K562 (cell line): ENCODE data around the gene MDC1. TPM values are rescaled to one million over a fixed set of nuclear protein-coding genes. Genes with fewer than 3 reads are reported as not detected.

Experiments used
- CREM ChIP-seq: IDR thresholded peaks from 2 replicates; pipeline ENCODE4 v1.6.1; 2014; ENCODE audit warnings: antibody characterized with exemption, low read depth
- ERF ChIP-seq: fragments of 450-650 bp; formaldehyde crosslinking; IDR thresholded peaks from 2 replicates; pipeline ENCODE4 v1.4.0; 2020; ENCODE audit warnings: mild to moderate bottlenecking, mixed read lengths
- FOXJ3 ChIP-seq: sonication (generic); formaldehyde crosslinking; IDR thresholded peaks from 2 replicates; pipeline ENCODE4 v1.4.0; 2020; ENCODE audit warnings: mild to moderate bottlenecking, missing genetic modification reagents
- FOXM1 ChIP-seq, 2 experiments: fragments of 450-650 bp in 1 of 2; sonication (generic) in 1 of 2; formaldehyde crosslinking in 1 of 2; IDR thresholded peaks; 2 replicates each; pipeline versions ENCODE4 v1.6.1 to v1.9.0; 2017 to 2022; ENCODE audit warnings: low read depth in 2 of 2, mild to moderate bottlenecking in 2 of 2, missing genetic modification reagents in 1 of 2, moderate library complexity in 1 of 2
- MAFK ChIP-seq: IDR thresholded peaks from 2 replicates; pipeline ENCODE4 v1.6.1; 2011; ENCODE audit warnings: low read length, improper control_type of control experiment
- STAT5A ChIP-seq: IDR thresholded peaks from 2 replicates; pipeline ENCODE4 v1.6.1; 2012; ENCODE audit warnings: low read length, inconsistent platforms, borderline replicate concordance
- TBP ChIP-seq: optimal IDR thresholded peaks from 2 replicates; pipeline ENCODE3; 2011; ENCODE audit warnings: low read depth, low read length, improper control_type of control experiment
- ZBED1 ChIP-seq: IDR thresholded peaks from 2 replicates; pipeline ENCODE4 v1.6.1; 2014
- ZNF274 ChIP-seq: IDR thresholded peaks from 2 replicates; pipeline ENCODE4 v1.6.1; 2011; ENCODE audit warnings: low read depth, mild to moderate bottlenecking, low read length, moderate library complexity, borderline replicate concordance
- ZNF318 ChIP-seq, 2 experiments: fragments of 450-650 bp; IDR thresholded peaks; 2 replicates each; pipeline ENCODE4 v1.6.1; 2016; ENCODE audit warnings: mild to moderate bottlenecking in 2 of 2, borderline replicate concordance in 1 of 2, low read depth in 1 of 2, moderate library complexity in 1 of 2
- polyA plus RNA-seq, 8 experiments: library from polyadenylated mRNA; depleted of rRNA in 4 of 8; stranded (reverse) in 5 of 8; unstranded in 3 of 8; fragments of >200 nt; fragmentation: Nextera tagmentation in 2 of 8; fragmentation: Illumina TruSeq in 1 of 8; extraction: Ambion mirVana in 2 of 8; extraction: Trizol in 1 of 8; gene quantifications; 2 replicates each; pipeline versions ENCODE4 v1.2.1 to v1.2.3, GENCODE V29; 2011 to 2014; ENCODE audit warnings: inconsistent platforms in 1 of 8, missing spikeins in 1 of 8
- total RNA-seq, 7 experiments: library from RNA; depleted of rRNA in 6 of 7; stranded (reverse); fragments of >200 nt in 6 of 7; fragmentation: Illumina TruSeq in 2 of 7; extraction: Trizol in 2 of 7; gene quantifications; 2 replicates each; pipeline versions ENCODE4 v1.2.1 to v1.2.3, GENCODE V29; 2011 to 2021; ENCODE audit warnings: low replicate concordance in 1 of 7
- TF ChIP-seq, protein P1 (sequence below): IDR thresholded peaks from 3 replicates; pipeline ENCODE4 v1.6.1; 2011; ENCODE audit warnings: borderline replicate concordance, mild to moderate bottlenecking, moderate library complexity; ENCODE audit not compliant: insufficient read length; ENCODE audit errors: extremely low read depth
- TF ChIP-seq, protein P2 (sequence below): sonication (generic); formaldehyde crosslinking; IDR thresholded peaks from 2 replicates; pipeline ENCODE4 v1.8.1; 2023; ENCODE audit warnings: mild to moderate bottlenecking, missing genetic modification reagents

MDC1 gene
- total and polyA plus RNA-seq, 9 of the 15 experiments (the other 6 are each of a cell fraction or from before 2014, with no cell fraction given), result 8.2 to 114 (median 20.0) TPM

DNA sequence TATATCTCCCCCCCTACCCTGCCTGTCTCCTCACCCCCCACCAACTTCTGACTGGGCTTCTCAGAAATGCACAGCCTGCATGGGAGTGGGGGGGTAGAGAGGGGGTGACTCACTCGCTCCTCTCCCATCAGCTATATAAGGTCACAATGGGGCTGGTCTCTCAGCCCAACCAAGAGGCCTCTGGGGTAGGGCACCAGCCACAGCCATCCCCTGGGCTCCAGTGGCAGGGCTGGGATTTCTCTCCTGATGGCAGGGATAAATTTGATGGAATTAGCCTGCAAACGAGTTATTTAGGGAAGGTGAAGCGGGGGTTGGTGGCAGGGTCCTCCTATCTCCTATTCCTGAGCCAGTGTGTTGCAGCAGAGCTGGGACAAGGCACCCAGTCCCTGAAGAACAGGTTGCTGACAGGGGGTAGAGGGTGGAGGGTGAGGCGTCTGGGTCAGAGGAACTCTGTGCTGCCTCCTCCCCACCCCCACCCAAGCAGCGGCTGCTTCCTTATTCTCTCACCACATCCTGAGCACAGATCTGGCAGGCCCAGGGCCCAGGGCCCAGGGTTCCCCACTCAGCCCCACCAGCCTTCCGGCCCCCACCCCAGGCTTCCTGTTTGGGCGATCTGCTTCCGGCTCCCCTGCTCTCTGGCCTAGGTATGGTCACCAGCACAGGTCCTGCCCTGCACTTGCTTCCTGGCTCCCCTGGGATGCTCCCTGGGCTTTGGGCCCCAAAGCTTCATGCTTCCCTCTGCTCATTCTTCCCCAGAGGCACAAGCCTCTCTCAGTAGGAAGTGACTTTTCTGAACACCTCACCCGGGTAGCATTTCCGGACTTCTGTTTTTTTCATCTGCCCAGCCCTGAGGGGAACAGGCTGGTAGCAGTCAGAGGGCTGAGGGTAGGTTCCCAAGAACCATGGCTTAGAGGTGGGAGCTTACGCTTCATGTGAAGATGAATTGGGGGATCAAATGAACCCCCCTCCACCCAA, 34.7 kb downstream of the MDC1 start (continued):
- TF ChIP-seq, protein P1, sequence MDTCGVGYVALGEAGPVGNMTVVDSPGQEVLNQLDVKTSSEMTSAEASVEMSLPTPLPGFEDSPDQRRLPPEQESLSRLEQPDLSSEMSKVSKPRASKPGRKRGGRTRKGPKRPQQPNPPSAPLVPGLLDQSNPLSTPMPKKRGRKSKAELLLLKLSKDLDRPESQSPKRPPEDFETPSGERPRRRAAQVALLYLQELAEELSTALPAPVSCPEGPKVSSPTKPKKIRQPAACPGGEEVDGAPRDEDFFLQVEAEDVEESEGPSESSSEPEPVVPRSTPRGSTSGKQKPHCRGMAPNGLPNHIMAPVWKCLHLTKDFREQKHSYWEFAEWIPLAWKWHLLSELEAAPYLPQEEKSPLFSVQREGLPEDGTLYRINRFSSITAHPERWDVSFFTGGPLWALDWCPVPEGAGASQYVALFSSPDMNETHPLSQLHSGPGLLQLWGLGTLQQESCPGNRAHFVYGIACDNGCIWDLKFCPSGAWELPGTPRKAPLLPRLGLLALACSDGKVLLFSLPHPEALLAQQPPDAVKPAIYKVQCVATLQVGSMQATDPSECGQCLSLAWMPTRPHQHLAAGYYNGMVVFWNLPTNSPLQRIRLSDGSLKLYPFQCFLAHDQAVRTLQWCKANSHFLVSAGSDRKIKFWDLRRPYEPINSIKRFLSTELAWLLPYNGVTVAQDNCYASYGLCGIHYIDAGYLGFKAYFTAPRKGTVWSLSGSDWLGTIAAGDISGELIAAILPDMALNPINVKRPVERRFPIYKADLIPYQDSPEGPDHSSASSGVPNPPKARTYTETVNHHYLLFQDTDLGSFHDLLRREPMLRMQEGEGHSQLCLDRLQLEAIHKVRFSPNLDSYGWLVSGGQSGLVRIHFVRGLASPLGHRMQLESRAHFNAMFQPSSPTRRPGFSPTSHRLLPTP, result no peak
- TF ChIP-seq, protein P2, sequence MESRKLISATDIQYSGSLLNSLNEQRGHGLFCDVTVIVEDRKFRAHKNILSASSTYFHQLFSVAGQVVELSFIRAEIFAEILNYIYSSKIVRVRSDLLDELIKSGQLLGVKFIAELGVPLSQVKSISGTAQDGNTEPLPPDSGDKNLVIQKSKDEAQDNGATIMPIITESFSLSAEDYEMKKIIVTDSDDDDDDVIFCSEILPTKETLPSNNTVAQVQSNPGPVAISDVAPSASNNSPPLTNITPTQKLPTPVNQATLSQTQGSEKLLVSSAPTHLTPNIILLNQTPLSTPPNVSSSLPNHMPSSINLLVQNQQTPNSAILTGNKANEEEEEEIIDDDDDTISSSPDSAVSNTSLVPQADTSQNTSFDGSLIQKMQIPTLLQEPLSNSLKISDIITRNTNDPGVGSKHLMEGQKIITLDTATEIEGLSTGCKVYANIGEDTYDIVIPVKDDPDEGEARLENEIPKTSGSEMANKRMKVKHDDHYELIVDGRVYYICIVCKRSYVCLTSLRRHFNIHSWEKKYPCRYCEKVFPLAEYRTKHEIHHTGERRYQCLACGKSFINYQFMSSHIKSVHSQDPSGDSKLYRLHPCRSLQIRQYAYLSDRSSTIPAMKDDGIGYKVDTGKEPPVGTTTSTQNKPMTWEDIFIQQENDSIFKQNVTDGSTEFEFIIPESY, result no peak
- no peak for TF ChIP-seq FOXJ3 (CRISPR knock-in tag)
- peak; percentile 80; the same call in 1 of the 2 replicates for TF ChIP-seq STAT5A
- 0 out of 2 replicates have a peak, but pooled peaks have one; percentile 37 for TF ChIP-seq ZBED1
- TF ChIP-seq FOXM1 (IDR thresholded peaks at IDR 0.05; ENCODE audit: low read depth), result peak; percentile 35; the same call in 1 of the 2 replicates
- TF ChIP-seq FOXM1 (CRISPR knock-in tag; IDR thresholded peaks at IDR 0.05; ENCODE audit: low read depth), result no peak
- TF ChIP-seq ZNF318 (IDR thresholded peaks at IDR 0.05; ENCODE audit: borderline replicate concordance in 1 of 2, low read depth in 1 of 2), result 0 out of 4 replicates have a peak, but pooled peaks of 1 of the 2 experiments have one; percentile 18
- TF ChIP-seq MAFK, result 0 out of 2 replicates have a peak, but pooled peaks have one; percentile 13
- TF ChIP-seq ZNF274, result no peak
- TF ChIP-seq ERF (CRISPR knock-in tag), result peak; percentile 91; the same call in 1 of the 2 replicates
- peak; percentile 61 for TF ChIP-seq CREM
- TF ChIP-seq TBP, result peak; percentile 62
